ENCODE measurements around the gene TXN2. TPM values are rescaled to one million over a fixed set of nuclear protein-coding genes. Genes with fewer than 3 reads are reported as not detected.

The TXN2 gene
- total RNA-seq, 4 donors from 2014 or later, result 34.9 to 56.5 (median 47.2) TPM

GRCh38 chr22:36486619-36487384, 5.4 kb upstream of the TXN2 start:
- H3K4me1 ChIP-seq, result peaks cover 5 to 7% (median 6%) of the 10 kb centered on the region in 4 donors
- H3K27ac ChIP-seq (replicated peaks in 1 of 4), result no peak overlapping the region
- TF ChIP-seq EP300 (IDR thresholded peaks at IDR 0.05) (no peak), POLR2AphosphoS5 (IDR thresholded peaks at IDR 0.05) (peak; percentile 23 to 75), POLR2A (IDR thresholded peaks at IDR 0.05; ENCODE audit: low read depth) (no peak), CTCF (IDR thresholded peaks at IDR 0.05) (peak; percentile 72 to 83 (median 81))
- no peak overlapping the region for H3K4me3 ChIP-seq
- no peaks in the 10 kb centered on the region for H3K9me3 ChIP-seq
- H3K27me3 ChIP-seq, result no peaks in the 10 kb centered on the region
- DNase-seq (ENCODE audit: extremely low spot score), result no peak
- peaks cover 0 to 29% (median 18%) of the 10 kb centered on the region in 4 donors for H3K36me3 ChIP-seq
- intact Hi-C loops (cut with DNase I), result loop anchor here (5.0 kb wide), 2 partner anchors 295 to 345 kb away; no protein-coding TSS in a partner anchor
- WGBS, result 92% methylated on average over 13 of the region's 13 CpGs

- DNase-seq (ENCODE audit: extremely low spot score), result no peak
- Histone ChIP-seq H3K4me3 (peak overlapping the region; percentile 67 to 86 (median 74)), H3K27ac (replicated peaks in 1 of 4) (peak overlapping the region; percentile 95 to 98 (median 96)), H3K4me1 (peaks cover 19 to 32% (median 26%) of the 10 kb centered on the region in 4 donors), H3K36me3 (peaks cover 13 to 46% (median 39%) of the 10 kb centered on the region in 4 donors), H3K27me3 (no peaks in the 10 kb centered on the region), H3K9me3 (no peaks in the 10 kb centered on the region)
- intact Hi-C loops (cut with DNase I), result no loop called here
- TF ChIP-seq POLR2A (IDR thresholded peaks at IDR 0.05; ENCODE audit: low read depth) (no peak), POLR2AphosphoS5 (IDR thresholded peaks at IDR 0.05) (no peak), CTCF (IDR thresholded peaks at IDR 0.05) (no peak), EP300 (IDR thresholded peaks at IDR 0.05) (no peak)
- WGBS, result 11% methylated on average over 9 of the region's 9 CpGs
These were observed 473 bp downstream of the TXN2 start for GRCh38 chr22:36480941-36481392.

- Histone ChIP-seq H3K36me3 (peaks cover 21 to 67% (median 59%) of the 10 kb centered on the region in 4 donors), H3K4me3 (no peak overlapping the region), H3K27me3 (no peaks in the 10 kb centered on the region), H3K27ac (replicated peaks in 1 of 4) (peak overlapping the region in 2 of 4 donors; percentile 39 to 97), H3K4me1 (peaks cover 28 to 49% (median 37%) of the 10 kb centered on the region in 4 donors), H3K9me3 (no peaks in the 10 kb centered on the region)
- no peak for TF ChIP-seq EP300 (IDR thresholded peaks at IDR 0.05)
- TF ChIP-seq POLR2AphosphoS5 (IDR thresholded peaks at IDR 0.05), result no peak
- TF ChIP-seq CTCF (IDR thresholded peaks at IDR 0.05), result no peak
- TF ChIP-seq POLR2A (IDR thresholded peaks at IDR 0.05; ENCODE audit: low read depth), result no peak
- DNase-seq (ENCODE audit: extremely low spot score), result no peak
- intact Hi-C loops (cut with DNase I), result no loop called here
- WGBS, result 95% methylated on average over 4 of the region's 4 CpGs
These were observed 2.5 kb downstream of the TXN2 start for GRCh38 chr22:36478966-36479365.

GRCh38 chr22:36475341-36475740, 6.1 kb downstream of the TXN2 start:
- intact Hi-C loops (cut with DNase I), result no loop called here
- Histone ChIP-seq H3K4me1 (peaks cover 22 to 72% (median 56%) of the 10 kb centered on the region in 4 donors), H3K36me3 (peaks cover 21 to 96% (median 81%) of the 10 kb centered on the region in 4 donors), H3K9me3 (no peaks in the 10 kb centered on the region), H3K4me3 (no peak overlapping the region), H3K27me3 (no peaks in the 10 kb centered on the region), H3K27ac (replicated peaks in 1 of 4) (peak overlapping the region; percentile 89 to 97 (median 92))
- no peak for DNase-seq (ENCODE audit: extremely low spot score)
- 98% methylated on average over 6 of the region's 6 CpGs for WGBS
- TF ChIP-seq POLR2A (IDR thresholded peaks at IDR 0.05; ENCODE audit: low read depth) (no peak), EP300 (IDR thresholded peaks at IDR 0.05) (no peak), CTCF (IDR thresholded peaks at IDR 0.05) (no peak), POLR2AphosphoS5 (IDR thresholded peaks at IDR 0.05) (no peak)

Measured in esophagus muscularis mucosa (tissue), 4 donors.